ENCODE results near the gene IMMP1L. TPM values are rescaled to one million over a fixed set of nuclear protein-coding genes. Genes with fewer than 3 reads are reported as not detected.

The IMMP1L gene
- total and polyA plus RNA-seq, 10 of the 15 experiments (the other 5 are each of a cell fraction or from before 2014, with no cell fraction given): 29.4 to 145 (median 85.8) TPM

DNA sequence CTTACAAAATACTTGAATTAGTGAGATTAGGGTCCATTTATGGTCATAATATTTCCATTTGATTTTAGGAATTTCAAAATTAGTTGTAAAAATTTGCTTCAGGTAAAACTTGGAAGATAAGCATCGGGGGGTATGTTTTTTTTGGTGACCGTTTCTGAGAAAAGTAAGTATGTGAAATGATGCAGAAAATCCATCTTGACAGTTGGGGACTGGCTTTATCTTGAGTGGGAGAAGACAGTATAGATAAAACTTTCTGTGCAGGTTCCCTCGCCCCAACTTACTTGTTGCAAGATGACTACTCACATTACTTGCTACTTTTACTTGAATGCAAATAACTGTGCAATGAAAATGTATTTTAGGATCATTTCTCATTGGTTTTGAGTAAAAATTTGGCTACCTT lies 90.3 kb downstream of the IMMP1L start (continued):
- TF ChIP-seq, protein P1, sequence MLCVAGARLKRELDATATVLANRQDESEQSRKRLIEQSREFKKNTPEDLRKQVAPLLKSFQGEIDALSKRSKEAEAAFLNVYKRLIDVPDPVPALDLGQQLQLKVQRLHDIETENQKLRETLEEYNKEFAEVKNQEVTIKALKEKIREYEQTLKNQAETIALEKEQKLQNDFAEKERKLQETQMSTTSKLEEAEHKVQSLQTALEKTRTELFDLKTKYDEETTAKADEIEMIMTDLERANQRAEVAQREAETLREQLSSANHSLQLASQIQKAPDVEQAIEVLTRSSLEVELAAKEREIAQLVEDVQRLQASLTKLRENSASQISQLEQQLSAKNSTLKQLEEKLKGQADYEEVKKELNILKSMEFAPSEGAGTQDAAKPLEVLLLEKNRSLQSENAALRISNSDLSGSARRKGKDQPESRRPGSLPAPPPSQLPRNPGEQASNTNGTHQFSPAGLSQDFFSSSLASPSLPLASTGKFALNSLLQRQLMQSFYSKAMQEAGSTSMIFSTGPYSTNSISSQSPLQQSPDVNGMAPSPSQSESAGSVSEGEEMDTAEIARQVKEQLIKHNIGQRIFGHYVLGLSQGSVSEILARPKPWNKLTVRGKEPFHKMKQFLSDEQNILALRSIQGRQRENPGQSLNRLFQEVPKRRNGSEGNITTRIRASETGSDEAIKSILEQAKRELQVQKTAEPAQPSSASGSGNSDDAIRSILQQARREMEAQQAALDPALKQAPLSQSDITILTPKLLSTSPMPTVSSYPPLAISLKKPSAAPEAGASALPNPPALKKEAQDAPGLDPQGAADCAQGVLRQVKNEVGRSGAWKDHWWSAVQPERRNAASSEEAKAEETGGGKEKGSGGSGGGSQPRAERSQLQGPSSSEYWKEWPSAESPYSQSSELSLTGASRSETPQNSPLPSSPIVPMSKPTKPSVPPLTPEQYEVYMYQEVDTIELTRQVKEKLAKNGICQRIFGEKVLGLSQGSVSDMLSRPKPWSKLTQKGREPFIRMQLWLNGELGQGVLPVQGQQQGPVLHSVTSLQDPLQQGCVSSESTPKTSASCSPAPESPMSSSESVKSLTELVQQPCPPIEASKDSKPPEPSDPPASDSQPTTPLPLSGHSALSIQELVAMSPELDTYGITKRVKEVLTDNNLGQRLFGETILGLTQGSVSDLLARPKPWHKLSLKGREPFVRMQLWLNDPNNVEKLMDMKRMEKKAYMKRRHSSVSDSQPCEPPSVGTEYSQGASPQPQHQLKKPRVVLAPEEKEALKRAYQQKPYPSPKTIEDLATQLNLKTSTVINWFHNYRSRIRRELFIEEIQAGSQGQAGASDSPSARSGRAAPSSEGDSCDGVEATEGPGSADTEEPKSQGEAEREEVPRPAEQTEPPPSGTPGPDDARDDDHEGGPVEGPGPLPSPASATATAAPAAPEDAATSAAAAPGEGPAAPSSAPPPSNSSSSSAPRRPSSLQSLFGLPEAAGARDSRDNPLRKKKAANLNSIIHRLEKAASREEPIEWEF (IDR thresholded peaks at IDR 0.05; ENCODE audit: insufficient replicate concordance, low read depth, low read length): no peak
- TF ChIP-seq IKZF1 (conservative IDR thresholded peaks at IDR 0.05): no peak
- no peak for TF ChIP-seq JUNB (IDR thresholded peaks at IDR 0.05)
- no peak for TF ChIP-seq SIN3A (IDR thresholded peaks at IDR 0.05; ENCODE audit: low read depth, low read length)
- TF ChIP-seq CEBPB (IDR thresholded peaks at IDR 0.05; ENCODE audit: borderline replicate concordance in 1 of 2, low read depth in 2 of 2, low read length in 2 of 2): no peak

DNA sequence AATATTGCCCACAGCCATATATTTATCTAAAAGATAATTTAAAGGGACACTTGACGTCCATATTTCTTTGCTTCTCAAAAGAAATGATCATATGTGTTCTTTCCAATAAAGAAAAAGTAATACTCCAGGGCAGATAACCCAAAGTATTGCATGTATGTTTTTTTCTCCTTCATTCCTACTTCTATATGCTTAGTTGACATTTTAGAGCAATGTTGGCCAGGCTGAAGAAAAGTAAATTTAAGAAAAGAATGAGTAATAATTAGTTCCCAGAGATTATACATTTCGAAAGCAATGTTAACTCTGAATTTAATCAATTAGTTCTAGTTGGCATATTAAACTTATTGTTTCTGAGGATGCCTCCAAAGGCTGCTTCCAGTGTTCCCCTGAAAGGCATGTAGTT lies 91.6 kb downstream of the IMMP1L start:
- ATAC-seq: no peak

More for the DNA sequence above, 91.6 kb downstream of the IMMP1L start:
- SMC1A ChIA-PET (ENCODE audit: uncharacterized antibody, unreplicated experiment): interaction anchor here (1.6 kb wide), 1 partner anchor 19 kb away, joined by 3 read pairs; no protein-coding TSS in a partner anchor
- intact Hi-C loops (cut with micrococcal nuclease; ENCODE audit: unreplicated experiment) (no loop called here), in situ Hi-C loops (cut with MboI) (no loop called here)
- BruUV-seq (replicated peaks): no TSS peak
- Histone ChIP-seq H4K20me1 (ENCODE audit: control insufficient read depth, insufficient read depth) (no peaks in the 10 kb centered on the region), H3K9ac (ENCODE audit: control insufficient read depth, insufficient read depth, low read length) (no peak overlapping the region), H3K4me2 (ENCODE audit: control insufficient read depth, insufficient read depth) (no peak overlapping the region), H3K4me3 (no peak overlapping the region), H3K27me3 (replicated peaks in 1 of 2; ENCODE audit: control insufficient read depth in 2 of 2, insufficient read depth in 2 of 2, low read length in 1 of 2) (no peaks in the 10 kb centered on the region), H3K36me3 (ENCODE audit: control insufficient read depth in 2 of 2, insufficient read depth in 2 of 2, low read length in 1 of 2) (no peaks in the 10 kb centered on the region; a peak in 2 of 4 replicates), H3K4me1 (ENCODE audit: control insufficient read depth, insufficient read depth, low read length) (no peaks in the 10 kb centered on the region), H3K79me2 (ENCODE audit: control insufficient read depth, insufficient read depth, low read length) (no peaks in the 10 kb centered on the region), H3K27ac (ENCODE audit: control insufficient read depth, insufficient read depth) (no peak overlapping the region), H3K9me3 (replicated peaks; ENCODE audit: control insufficient read depth, insufficient read depth, low read length) (no peaks in the 10 kb centered on the region), H2AFZ (ENCODE audit: control insufficient read depth, low read depth, low read length) (no peak overlapping the region)
- TF ChIP-seq, protein P2, sequence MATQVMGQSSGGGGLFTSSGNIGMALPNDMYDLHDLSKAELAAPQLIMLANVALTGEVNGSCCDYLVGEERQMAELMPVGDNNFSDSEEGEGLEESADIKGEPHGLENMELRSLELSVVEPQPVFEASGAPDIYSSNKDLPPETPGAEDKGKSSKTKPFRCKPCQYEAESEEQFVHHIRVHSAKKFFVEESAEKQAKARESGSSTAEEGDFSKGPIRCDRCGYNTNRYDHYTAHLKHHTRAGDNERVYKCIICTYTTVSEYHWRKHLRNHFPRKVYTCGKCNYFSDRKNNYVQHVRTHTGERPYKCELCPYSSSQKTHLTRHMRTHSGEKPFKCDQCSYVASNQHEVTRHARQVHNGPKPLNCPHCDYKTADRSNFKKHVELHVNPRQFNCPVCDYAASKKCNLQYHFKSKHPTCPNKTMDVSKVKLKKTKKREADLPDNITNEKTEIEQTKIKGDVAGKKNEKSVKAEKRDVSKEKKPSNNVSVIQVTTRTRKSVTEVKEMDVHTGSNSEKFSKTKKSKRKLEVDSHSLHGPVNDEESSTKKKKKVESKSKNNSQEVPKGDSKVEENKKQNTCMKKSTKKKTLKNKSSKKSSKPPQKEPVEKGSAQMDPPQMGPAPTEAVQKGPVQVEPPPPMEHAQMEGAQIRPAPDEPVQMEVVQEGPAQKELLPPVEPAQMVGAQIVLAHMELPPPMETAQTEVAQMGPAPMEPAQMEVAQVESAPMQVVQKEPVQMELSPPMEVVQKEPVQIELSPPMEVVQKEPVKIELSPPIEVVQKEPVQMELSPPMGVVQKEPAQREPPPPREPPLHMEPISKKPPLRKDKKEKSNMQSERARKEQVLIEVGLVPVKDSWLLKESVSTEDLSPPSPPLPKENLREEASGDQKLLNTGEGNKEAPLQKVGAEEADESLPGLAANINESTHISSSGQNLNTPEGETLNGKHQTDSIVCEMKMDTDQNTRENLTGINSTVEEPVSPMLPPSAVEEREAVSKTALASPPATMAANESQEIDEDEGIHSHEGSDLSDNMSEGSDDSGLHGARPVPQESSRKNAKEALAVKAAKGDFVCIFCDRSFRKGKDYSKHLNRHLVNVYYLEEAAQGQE (IDR thresholded peaks at IDR 0.05; ENCODE audit: low read depth, low read length): no peak
- TF ChIP-seq PML (IDR thresholded peaks at IDR 0.05; ENCODE audit: low read length): no peak
- TF ChIP-seq, protein P3, sequence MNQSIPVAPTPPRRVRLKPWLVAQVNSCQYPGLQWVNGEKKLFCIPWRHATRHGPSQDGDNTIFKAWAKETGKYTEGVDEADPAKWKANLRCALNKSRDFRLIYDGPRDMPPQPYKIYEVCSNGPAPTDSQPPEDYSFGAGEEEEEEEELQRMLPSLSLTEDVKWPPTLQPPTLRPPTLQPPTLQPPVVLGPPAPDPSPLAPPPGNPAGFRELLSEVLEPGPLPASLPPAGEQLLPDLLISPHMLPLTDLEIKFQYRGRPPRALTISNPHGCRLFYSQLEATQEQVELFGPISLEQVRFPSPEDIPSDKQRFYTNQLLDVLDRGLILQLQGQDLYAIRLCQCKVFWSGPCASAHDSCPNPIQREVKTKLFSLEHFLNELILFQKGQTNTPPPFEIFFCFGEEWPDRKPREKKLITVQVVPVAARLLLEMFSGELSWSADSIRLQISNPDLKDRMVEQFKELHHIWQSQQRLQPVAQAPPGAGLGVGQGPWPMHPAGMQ (IDR thresholded peaks at IDR 0.05; ENCODE audit: borderline replicate concordance): no peak
- no peak for TF ChIP-seq NFXL1 (IDR thresholded peaks at IDR 0.05; ENCODE audit: borderline replicate concordance)
- TF ChIP-seq NFYB (IDR thresholded peaks at IDR 0.05; ENCODE audit: insufficient read depth, low read depth, low read length): no peak
- 94% methylated on average over 2 of the region's 2 CpGs for WGBS (ENCODE audit: insufficient coverage, insufficient replicate concordance, low lambda C conversion rate, missing lambda C conversion rate)
- POLR2A ChIA-PET: no interaction called here
- CTCF ChIA-PET: interaction anchor here (0.6 to 2.0 kb wide), 3 partner anchors 20 to 540 kb away, joined by 3 to 5 read pairs (median 3); no protein-coding TSS in a partner anchor
- no peak for FAIRE-seq
- no peak for DNase-seq (ENCODE audit: low read depth, low spot score)
- RAD21 ChIA-PET (ENCODE audit: unreplicated experiment): no interaction called here

Measured in GM12878 (cell line).